Measurements from ENCODE around the gene DHRSX.
A peak's percentile ranks its signal among the peaks of the same experiment; 100 is the strongest.
"Not testable (repeated sequence)": the region's sequence is repeated elsewhere in the genome, so short reads cannot be mapped to it uniquely, and the experiment has no call there.

The DHRSX gene

DNA sequence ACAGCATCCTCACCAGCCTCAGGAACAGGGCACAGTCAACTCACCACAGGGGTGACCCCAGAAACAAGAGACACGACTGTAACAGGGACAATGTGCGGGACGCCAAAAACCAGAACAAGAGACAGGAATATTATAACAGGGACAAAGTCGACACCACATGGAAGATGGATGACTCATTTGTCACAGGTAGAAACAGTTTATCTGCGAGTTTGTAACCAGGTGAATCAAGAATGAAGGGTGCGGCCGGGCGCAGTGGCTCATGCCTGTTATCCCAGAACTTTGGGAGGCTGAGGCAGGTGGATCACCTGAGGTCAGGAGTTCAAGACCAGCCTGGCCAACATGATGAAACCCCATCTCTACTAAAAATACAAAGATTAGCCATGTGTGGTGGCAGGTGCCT, 44.7 kb downstream of the DHRSX start:
- DNase-seq (ENCODE audit: low spot score), result not testable (repeated sequence)

DNA sequence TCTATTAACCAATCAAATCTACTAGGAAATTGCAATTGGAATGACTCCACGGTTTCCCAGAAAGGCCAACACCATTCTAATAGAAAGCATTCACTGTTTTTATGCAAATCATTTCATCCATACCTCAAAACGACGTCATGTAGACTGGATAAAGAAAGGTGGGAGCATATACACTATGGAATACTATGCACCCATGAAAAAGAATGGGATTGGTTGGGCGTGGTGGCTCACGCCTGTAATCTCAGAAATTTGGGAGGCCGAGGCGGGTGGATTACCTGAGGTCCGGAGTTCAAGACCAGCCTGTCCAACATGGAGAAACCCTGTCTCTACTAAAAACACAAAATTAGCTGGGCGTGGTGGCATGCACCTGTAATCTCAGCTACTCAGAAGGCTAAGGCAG, 46.2 kb downstream of the DHRSX start:
- not testable (repeated sequence) for DNase-seq (ENCODE audit: low spot score)

DNA sequence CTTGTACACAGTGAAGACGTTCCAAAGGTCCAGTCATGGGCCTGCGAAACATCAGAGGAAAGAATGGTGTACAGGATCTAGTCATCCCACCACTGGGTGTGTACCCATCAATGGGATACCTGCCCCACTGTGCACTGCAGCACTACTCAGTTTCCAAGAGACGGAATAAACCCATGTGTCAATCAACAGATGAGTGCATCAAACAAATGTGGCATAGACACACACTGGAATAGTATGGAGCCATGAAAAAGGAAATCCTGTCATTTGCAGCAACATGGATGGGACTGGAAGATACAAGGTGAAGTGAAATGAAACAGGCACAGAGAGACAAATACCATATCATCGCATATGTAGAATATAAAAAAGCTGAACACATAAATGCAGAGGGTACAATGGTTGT, 48.0 kb downstream of the DHRSX start:
- no peak for DNase-seq (ENCODE audit: low spot score)

DNA sequence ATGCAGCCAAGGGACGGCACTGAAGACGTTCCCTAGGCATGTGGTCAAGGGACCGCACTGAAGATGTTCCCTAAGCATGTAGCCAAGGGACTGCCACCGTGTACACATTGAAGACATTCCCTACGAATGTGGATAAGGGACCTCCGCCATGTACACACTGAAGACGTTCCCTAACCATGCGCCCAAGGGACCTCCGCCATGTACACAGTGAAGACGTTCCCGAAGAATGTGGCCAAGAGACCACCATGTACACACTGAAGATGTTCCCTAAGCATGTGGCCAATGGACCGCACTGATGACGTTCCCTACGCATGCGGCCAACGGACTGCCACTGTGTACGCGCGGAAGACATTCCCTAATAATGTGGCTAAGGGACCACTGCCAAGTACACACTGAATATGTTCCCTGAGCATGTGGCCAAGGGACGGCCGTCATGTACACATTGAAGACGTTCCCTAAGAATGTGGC, 48.4 kb downstream of the DHRSX start:
- no peak for DNase-seq (ENCODE audit: low spot score)

DNA sequence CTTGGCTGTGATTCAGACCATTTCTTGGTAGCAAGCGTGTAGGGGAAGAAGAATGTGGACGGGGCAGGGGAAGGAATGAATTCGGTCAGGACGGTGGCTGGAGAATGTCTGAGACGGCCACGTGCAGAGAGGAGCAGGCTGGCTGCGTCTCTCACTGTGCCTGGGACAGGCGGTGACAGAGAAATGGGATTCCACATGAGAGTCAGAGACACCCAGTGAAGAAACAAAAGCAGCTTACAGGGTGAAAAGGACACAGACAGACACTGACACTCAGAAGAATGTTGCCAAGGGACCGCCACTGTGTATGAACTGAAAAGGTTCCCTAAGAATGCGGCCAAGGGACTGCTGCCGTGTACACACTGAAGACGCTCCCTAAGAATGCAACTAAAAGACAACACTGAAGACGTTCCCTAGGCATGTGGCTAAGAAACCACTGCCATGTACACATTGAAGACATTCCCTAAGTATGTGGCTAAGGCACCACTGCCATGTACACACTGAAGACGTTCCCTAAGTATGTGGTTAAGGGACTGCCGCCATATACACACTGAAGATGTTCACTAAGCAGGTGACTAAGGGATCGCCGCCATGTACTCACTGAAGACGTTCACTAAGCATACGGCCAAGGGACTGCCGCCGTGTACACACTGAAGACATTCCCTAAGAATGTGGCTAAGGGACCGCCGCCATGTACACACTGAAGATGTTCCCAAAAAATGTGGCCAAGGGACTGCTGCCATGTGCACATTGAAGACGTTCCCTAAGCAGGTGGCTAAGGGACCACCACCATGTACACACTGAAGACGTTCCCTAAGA, 49.1 kb downstream of the DHRSX start:
- peak; percentile 14 for DNase-seq (ENCODE audit: low spot score)

DNA sequence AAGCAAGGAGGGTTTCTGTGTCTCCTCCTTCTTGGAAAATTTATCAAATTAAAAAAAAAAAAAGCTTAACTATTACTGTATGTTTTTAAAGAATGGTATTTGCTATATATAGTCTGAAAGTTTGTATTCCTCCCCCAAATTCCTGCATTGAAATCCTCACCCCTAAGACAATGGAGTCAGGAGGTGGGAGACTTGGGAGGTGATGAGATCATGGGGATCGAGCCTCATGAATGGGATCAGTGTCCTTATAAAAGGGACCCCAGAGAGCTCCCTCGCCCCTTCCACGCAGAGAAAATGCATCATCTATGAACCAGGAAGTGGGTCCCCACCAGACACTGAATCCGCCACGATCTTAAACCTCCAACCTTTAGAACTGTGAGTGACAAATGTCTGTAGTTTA, 50.1 kb downstream of the DHRSX start:
- DNase-seq (ENCODE audit: low spot score), result no peak

DNA sequence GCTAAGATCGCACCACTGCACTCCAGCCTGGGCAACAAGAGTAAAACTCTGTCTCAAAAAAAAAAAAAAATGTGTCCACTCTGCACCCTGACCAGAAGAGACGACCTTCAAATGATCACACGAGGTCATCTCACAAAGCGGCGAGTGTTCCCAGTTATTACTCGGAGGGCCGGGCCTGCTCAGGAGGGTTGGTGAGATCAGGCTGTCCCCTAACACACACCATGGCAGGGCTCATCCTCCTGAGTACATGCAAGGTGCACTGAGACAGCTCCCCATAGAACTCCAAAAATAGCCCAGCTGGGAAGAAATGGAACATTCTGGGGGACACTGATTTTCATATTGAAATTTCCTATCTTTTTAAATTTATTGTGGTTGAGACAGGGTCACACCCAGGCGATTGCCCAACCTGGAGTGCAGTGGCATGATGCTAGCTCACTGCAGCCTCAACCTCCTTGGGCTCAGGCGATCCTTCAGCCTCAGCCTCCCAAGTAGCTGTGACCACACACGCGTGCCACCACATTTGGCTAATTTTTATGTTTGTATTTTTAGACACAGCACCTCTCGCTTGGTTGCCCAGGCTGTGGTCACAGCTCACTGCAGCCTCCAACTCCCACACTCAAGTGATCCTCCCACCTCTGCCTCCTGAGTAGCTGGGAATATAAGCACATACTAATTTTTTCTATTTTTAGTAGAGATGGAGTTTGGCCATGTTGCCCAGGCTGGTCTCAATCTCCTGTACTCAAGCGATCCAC, 51.5 kb downstream of the DHRSX start:
- DNase-seq (ENCODE audit: low spot score), result no peak

DNA sequence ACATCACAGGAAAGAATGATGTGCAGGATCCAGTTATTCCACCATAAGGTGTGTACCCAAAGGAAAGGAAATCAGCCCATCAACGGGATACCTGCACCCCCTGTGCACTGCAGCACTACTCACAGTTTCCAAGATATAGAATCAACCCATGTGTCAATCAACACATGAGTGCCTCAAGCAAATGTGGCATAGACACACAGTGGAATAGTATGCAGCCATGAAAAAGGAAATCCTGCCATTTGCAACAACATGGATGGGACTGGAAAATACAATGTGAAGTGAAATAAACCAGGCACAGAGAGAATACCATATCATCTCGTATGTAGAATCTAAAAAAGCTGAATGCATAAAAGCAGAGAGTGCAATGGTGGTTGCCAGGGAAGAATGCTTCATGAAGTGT, 53.3 kb downstream of the DHRSX start:
- no peak for DNase-seq (ENCODE audit: low spot score)

DNA sequence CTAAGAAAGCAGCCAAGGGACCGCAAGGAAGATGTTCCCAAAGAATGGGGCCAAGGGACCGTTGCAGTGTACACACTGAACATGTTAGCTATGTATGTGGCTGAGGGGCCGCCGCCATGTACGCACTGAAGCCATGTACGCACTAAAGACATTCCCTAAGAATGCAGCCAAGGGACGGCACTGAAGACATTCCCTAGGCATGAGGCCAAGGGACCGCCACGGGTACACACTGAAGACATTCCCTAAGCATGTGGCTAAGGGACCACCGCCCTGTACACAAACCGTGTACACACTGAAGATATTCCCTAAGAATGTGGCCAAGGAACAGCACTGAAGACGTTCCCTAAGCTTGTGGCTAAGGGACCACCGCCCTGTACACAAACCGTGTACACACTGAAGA, 54.0 kb downstream of the DHRSX start:
- DNase-seq (ENCODE audit: low spot score), result no peak

DNA sequence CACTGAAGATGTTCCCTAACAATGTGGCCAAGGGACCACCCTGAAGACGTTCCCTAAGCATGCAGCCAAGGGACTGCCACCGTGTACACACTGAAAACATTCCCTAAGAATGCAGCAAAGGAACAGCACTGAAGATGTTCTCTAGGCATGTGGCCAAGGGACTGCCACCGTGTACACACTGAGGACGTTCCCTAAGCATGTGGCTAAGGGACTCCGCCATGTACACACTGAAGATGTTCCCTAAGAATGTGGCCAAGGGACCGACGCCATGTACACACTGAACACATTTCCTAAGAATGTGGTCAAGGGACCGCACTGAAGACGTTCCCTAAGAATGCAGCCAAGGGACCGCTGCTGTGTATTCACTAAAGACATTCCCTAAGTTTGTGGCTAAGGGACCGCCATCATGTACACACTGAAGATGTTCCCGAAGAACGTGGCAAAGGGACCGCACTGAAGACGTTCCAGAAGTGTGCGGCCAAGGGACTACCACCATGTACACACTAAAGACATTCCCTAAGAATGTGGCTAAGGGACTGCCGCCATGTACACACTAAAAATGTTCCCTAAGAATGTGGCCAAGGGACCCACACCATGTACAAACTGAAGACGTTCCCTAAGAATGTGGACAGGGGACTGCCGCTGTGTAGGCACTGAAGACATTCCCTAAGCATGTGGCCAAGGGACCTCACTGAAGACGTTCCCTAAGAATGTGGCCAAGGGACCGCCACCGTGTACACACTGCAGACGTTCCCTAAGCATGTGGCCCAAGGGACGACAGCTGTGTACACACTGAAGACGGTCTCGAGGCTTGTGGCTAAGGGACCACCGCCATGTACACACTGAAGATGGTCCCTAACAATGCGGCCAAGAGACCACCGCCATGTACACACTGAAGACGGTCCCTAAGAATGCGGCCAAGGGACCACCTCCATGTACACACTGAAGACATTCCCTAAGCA, 54.8 kb downstream of the DHRSX start:
- DNase-seq (ENCODE audit: low spot score), result no peak

DNA sequence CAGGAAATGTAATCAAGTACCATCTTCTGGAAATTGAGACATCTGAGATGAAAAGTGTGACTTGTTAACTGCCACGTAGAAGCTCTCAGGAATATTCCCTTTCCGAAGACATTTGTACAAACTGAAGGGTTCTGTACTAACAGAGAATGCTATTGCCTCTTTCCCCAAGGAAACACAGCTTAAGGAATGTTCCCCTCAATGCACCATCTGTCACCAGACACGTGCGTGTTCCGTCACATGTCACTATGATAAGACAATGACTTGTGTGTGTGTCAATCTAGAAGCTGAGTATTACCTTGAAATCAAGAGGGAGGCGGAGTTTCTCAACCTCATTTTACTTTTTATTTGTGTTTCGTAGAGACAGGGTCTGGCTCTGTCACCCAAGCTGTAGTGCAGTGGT, 58.1 kb downstream of the DHRSX start:
- no peak for DNase-seq (ENCODE audit: low spot score)

DNA sequence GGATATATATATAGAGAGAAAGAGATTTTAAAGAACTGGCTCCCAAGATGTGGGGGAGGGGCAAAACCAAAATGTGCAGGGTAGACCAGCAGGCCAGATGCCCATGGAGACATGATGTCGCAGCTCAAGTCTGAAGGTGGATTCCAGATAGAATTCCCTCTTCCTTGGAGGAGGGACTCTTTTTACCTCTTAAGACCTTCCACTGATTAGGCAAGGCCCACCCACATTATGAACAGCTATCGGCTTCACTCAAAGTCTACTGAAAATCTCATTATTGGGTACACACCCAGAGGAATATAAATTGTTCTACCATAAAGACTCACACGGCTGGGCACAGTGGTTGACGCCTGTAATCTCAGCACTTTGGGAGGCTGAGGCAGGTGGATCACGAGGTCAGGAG, 59.3 kb downstream of the DHRSX start:
- DNase-seq (ENCODE audit: low spot score), result no peak

DNA sequence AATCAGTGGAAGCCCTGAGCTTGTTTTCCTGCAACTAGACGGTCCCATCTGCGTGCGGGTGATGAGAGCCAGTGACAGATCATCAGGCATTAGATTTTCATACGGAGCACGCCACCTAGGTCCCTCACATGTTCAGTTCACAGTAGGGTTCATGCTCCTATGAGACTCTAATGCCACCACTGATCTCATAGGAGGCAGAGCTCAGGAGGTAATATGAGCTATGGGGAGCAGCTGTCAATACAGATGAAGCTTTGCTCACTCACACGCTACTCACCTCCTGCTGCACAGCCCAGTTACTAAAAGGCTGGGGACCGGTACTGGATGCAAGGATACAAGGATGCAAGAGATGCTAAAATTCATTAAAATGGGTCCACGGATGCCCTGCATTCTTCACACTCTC, 61.2 kb downstream of the DHRSX start:
- no peak for DNase-seq (ENCODE audit: low spot score)

DNA sequence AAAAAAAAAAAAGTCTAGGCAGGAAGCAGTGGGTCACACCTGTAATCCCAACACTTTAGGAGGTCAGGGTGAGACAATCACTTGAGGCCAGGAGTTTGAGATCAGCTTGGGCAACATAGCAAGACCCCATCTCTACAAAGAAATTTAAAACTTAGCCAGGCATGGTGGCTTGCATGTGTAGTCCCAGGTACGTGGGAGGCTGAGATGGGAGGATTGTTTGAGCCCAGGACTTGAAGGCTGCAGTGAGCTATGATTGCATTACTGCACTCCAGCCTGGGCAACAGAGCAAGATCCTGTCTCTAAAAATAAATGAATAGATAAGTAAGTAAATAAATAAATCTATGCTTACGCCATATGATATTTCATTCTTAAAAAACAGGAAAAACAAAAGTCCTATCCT, 65.3 kb downstream of the DHRSX start:
- DNase-seq (ENCODE audit: low spot score), result no peak

DNA sequence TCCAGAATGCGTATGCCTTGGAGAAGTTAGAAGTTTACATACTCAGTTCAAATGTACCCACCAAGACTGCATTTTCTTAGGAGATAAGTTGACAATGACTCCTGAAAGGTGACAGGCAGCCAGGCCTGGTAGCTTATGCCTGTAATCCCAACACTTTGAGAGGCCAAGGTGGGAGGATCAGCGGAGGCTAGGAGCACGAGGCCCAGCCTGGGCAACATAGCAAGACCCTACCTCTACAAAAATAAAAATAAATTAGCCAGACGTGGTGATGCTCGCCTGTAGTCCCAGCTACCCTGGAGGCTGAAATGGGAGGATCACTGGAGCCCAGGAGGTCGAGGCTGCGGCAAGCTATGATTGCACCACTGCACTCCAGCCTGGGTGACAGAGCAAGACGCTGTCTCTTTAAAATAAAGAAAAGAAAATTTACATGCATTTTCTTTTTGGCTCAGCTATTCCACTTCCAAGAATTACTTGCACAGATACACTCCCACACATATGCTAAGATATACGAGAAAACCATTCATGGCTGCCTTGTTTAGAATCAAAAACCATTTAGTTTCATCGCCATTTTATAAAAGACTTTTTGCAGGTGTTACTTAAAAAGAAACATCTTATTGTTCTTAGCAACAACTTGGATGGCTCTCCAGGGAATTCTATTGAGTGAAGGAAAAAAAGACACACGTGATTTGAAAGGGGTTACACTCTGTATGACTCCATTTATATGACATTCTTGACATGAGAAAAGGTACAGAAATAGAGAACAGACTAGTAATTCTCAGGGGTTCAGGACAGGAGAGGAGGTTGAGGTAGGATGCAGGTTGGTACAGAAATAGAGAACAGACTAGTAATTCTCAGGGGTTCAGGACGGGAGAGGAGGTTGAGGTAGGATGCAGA, 66.3 kb downstream of the DHRSX start:
- DNase-seq (ENCODE audit: low spot score), result no peak

DNA sequence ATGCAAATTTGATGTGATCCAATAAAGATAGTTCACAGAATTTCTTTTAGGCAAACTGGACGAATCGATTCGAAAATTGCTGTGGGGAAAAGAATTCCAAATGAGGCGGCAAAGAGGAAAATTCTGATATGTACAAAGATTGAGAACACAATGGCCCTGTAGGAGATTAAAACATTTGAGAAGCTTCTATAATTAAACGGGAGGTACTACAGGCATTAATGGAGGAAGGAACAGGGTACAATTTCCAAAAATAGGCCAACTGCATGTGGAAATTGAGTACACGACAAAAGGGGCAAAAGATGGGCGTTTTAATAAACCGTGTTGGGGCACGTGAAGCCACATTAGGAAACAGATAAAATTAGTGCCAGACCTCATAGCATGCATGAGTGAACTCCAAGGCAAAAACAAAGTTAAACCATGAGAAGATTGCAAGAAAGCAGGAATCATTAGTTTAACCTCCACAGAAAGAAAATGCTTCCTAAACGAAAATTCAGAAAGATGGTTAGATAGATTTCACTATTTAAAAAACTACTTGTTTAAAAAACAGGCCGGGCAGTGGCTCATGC, 68.4 kb downstream of the DHRSX start:
- DNase-seq (ENCODE audit: low spot score), result no peak

DNA sequence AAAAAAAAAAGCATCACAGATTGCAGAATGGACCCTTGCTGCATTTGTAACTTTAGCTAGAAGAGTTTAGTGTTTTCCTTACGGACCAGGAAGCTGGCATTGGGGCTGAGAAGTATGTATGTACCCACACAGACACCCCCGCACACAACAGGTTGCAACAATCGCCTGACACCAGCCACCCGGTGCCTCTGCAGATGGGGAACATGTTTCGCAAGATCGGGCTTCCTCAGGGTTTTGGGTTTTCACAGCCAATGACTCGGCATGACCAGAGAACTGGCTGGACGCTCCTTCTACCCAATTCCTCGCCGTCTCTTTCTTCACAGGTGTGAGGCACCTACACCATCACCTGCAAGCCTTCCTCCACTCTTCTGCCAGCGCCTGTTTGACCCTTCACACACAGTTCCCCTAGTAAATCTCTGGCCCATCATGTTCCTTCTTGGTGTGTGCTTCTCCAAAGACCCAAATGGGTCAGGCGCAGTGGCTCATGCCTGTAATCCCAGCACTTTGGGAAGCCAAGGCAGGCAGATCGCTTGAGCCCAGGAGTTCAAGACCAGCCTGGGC, 70.4 kb downstream of the DHRSX start:
- no peak for DNase-seq (ENCODE audit: low spot score)

DNA sequence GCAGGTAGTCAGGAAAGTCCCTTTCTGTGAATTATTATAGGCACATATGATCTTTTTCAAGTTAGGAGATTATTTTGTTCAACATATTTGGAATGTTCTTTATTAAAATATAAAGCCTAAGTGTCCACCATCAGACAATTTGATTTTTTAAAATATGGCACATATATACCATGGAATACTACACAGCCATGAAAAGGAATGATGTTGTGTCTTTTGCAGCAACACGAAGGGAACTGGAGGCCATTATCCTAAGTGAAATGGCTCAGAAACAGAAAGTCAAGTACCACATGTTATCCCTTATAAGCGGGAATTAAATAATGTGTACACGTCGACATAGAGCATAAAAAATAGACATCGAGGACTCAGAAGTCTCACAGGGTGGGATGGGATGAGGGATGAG, 73.0 kb downstream of the DHRSX start:
- no peak for DNase-seq (ENCODE audit: low spot score)

DNA sequence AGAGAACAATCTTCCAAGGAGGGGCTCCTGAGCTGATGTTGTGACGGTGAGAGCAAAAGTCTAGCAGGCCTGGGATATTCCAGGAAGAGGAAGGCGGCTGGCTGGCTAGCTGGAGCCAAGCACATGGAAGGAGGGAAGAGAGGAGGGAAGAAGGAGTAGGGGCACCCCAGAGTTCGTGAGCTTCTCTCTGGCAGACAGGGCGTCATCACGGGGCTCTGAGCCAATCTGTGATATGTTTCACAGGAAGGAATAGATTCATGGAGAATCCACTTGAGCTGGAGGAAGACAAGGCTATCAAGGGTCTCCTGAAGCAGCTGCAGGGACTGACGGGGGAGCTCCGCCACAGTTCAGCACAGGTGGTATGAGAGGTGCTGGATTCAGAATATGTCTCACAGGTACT, 73.6 kb downstream of the DHRSX start:
- DNase-seq (ENCODE audit: low spot score), result no peak

DNA sequence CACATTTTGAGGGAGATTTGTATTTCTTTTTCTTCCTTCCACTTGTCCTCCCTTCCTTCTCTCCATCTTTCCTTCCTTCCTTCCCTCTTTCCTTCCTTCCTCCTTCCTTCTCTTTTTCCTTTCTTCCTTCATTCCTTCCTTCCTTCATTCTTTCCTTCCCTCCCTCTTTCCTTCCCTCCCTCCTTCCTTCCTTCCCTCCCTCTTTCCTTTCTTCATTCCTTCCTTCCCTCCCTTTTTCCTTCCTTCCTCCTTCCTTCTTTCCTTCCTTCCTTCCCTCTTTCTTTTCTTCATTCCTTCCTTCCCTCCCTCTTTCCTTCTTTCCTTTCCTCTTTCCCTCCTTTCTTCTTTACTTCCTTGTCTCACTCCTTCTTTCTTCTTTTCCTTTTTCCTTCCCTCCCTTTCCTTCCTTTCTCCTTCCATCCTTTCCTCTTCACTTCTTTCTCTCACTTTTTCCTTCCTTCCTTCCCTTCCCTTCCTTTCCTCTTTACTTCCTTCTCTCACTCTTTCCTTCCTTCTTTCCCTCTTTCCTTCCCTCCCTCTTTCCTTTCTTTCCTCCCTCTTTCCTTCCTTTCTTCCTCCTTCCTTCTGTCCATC, 74.4 kb downstream of the DHRSX start:
- DNase-seq (ENCODE audit: low spot score), result no peak

All from AG08395 (cell line).